GM19395 (cell line): ENCODE measurements around the gene EFCAB14.
"Not testable (repeated sequence)": the region's sequence is repeated elsewhere in the genome, so short reads cannot be mapped to it uniquely, and the experiment has no call there.

ENCODE experiments used
- ATAC-seq: cut with Tn5 transposase; IDR thresholded peaks from one replicate; pipeline ENCODE4 v1.9.1; 2021; ENCODE audit warnings: mild to moderate bottlenecking, moderate library complexity; ENCODE audit not compliant: unreplicated experiment

EFCAB14 gene

DNA sequence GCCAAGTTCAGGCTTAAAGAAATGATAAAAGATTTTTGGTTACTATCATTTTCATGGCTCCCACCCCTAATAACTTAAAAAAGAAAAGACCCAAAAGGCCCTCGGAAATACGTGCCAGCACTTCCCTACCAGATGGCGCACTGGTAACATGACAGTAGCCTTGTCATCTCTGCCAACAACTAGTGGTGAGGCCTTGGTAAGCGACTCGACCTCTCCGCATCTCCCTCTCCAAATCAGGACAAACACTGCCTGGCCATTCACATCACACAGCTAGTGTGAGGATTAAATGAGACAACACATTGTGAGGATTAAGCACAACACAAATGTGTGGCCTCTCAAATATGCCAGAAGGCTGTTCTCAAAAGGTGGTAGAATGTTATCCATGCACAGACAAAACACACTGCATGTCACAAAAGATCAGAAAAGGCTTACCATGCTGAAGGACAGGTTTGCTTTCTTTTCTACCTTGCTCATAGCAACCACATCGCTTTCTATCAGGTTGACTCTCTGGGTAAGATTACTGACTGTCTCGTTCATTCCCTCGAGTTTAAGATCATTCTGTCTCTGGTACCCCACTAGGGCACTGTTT lies 30.9 kb downstream of the EFCAB14 start:
- no peak for ATAC-seq

DNA sequence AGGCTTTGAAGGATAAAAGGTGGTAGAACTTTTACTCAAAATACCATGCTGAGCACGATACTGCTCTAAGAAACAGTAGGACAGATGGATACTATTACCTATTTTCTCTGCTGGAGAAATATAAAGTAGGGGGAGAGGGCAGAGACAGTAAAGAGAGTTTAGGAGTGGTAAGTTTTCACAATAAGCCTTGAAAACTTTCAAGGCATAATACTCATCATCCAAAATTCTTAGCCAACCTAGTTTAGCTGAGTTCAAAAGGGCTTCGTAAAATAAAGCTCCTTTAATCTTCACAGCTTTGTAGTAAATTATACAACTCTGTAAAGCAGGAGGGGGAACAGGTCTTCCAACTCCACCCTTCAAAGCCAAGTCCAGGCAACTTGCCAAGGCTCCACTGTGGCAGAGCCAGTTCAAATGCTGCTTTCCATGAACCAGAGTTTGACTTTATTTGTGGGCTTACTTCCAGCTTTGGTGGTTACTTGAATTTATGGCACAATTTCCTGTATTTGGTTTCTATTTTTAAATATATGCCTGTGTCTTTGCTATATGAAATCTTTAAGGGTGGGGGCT lies 31.7 kb downstream of the EFCAB14 start:
- ATAC-seq: no peak

DNA sequence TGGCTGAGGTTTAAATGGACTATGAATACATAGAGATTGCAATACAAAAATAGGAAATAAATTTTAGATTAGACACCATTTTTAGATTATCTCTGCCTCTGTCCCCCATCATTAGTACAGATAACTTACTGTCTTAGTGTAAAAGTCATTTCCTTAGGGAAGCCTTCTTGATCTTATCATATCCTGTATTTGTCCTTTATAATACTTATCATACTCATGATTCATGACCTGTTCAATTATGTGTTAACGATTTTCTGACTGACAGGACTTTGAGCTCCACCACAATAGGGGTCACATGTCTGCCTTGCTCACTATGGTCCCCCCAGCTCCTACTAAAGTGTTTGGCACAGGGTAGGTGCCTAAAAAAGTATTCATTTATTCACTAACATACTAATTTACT lies 32.7 kb downstream of the EFCAB14 start:
- ATAC-seq: no peak

DNA sequence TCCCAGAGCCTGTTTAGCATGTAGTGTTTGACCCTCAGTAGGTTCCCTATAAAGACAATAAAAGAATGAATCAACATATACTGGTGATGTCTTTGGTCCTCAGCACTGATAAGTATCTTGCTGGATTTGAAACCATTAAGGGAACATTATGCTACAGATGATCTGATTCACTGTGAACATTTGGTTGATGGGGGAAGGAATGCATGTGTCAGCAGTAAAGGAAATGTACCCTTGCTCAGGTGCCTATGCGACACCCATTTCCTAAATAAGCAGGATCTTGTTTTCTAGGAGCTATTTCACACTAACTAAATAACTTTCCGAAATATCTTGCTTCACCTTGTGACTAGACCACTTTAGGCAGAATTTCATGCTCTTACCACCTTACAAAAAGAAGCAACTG lies 34.2 kb downstream of the EFCAB14 start:
- no peak for ATAC-seq

DNA sequence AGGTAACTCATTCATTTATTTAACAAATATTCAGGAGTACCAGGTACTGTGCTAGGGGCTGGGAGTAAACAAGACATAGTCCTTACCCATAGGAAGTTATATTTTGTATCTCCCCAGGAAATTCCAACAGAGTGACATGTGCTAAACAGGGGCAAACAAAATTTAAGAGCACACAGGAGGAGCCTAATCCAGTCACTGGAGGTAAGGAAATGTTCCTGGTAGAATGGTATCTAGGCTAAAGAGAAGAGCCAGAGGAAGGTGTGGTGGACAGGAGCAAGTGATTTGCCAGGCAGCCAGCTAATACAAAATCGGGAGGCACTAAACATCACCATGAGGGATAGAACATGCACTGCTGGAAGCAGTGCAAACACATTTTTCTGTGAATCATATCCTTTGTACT lies 36.9 kb downstream of the EFCAB14 start:
- ATAC-seq: no peak

DNA sequence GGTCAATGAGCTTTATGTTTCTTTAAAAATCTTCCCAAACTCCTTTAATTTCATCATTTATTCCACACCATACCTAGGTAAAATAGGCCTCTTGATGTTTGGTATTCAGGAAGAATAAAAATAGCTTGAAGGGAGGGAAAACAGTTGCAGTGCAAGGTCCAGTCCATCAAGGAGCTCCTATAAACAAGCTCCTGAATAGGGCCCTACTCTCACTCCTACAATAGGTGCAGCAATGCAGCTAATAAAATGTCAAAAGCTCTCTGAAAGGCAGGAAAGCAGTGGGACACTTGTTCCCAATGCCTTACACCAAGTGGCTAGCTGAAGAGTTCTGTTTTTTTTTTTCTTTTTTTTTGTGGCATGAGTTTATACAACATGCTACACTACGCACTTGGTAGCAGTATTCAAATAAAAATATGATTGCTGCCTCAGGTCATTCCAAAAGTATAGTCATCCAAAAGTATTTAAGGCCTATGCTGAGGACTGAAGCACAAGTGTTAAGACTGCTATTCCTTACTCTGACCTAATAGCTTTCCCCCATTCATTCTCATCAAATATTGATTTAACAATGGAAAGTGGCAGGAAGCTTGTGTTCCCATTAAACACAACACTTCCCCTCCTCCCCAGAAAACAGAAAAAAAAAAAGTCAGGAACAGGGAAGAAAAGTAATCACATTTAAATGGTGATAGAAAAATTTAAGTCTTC lies 37.4 kb downstream of the EFCAB14 start:
- ATAC-seq: no peak

DNA sequence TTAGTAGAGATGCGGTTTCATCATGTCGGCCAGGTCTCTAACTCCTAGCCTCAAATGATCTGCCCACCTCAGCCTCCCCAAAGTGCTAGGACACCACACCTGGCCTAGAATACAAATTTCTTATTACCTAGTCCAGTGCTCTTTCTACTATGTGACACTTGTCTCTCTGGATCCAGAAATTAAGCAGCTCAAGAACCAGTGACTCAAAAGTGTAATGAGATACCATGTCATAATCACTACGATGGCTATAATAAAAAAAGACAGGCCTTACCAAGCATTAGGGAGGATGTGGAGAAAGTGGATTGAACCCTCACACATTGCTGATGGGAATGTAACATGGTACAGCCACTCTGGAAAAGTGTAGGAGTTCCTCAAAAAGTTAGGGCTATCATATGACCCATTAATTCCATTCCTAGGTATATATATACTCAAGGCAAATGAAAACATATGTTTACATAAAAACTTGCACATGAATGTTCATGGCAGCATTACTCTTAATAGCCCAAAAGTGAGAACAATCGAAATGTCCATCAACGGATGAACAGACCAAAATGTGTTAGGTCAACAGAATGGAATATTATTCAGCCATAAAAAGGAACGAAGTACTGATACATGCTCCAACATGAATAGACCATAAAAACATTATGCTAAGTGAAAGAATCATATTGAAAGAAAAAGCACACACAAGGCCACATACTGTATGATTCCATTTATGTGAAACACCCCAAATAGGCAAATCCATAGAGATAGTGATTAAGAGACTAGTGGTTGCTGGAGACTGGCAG lies 38.9 kb downstream of the EFCAB14 start:
- no peak for ATAC-seq

DNA sequence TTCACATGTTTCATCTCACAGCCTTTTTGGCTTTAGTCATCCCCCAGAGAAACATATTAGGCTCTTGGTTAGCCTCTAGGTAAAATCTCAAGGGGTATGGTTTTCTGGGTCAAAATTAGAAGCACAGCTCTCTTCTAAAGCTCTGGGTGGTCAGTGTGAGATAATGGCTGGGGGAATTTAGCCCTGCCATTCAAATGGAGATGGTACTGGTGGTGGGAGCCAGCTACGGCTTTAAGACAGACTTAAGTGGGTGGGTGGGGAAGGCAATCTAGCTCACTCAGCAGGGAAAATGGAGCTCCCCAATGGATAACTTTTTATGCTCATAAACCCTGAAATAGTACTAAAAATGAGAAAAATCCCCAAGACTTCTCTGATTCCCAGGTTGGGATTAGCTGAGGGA lies 41.6 kb downstream of the EFCAB14 start:
- no peak for ATAC-seq

DNA sequence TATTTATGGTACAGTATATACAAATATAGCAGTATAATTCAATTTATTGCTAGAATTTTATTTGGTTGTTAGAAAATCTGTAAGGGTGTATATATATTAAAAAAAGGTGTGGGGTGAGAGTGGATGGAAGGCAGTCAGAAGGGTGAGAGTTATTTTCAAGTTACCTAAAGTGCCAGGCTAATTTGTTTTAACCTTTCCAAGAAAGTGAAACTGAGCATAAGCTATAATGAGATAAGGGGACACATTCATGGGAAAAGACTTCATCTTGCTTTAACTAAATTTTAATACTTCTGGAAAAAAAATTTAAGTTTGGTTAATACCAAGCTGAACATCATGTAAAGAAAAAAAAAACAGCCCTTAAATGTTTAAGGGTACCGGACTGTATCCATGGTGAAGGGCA lies 42.4 kb downstream of the EFCAB14 start:
- ATAC-seq: no peak

DNA sequence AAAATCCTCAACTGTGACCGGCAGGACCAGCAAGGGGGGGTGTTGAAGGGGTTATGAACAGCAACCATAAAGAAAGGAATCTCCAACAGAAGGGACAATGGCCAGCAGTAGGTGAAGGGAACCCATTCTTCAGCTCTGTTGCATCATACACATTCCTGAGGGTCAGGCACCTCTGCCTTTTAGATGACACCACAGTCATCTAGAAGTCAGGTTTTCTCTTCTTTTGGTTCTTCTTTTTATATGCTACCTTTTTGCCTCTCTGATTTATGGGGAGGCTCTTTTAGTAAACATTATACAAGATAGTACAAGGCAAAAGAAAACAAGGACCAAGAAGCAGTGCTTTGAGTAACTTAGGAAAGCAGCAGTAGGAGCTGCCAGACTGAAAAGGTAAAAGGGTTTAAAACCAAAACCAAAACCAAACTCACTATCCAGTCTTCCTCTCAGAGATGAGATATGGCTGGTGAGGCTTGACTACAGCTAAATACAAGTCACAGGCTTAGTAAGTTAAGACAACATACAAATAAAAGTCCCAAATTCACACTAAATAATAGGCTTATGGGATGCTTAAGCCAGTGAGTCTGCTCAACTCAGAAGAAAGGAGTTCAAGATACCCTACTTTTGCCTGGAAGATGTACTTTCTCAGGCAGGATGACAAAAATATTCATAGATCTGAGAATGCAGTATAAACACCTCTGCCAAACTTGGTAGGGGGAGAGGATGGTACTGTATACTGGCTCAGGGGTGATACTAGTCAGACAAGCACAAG lies 43.2 kb downstream of the EFCAB14 start:
- peak; percentile 72 for ATAC-seq

DNA sequence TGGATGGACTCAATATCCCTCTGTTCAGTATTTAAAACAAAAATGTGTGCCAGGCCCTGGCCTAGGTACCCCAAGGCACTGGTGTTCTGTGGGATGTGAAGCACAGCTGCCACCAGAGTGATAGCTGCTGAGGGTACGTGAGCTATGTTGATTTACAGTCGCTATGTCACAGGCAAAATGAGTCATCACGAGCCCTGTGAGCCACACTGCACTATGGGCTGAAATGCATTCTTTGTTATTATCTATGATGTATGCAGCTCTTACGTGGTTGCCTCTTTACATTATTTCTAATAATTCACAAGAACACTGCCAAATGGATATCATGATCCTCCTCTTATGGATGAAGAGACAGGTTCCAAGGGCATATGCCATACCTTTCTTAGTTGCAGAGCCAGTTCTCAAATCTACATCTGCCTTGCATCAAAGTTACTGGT lies 45.1 kb downstream of the EFCAB14 start:
- no peak for ATAC-seq

DNA sequence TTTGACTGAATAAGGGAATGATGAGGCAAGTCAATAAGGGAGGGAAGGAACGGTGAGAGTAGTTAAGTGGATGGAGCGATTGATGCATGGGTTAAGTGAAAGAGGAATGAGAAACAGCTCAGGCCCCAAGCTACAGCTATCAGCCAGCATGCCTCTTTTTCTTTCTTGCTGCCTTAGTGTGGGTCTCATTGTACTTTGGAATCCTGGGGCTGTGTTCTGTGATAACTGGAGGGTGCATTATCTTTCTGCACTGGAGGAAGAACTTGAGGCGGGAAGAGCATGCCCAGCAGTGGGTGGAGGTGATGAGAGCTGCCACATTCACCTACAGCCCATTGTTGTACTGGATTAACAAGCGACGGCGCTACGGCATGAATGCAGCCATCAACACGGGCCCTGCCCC lies 46.2 kb downstream of the EFCAB14 start:
- ATAC-seq: no peak

DNA sequence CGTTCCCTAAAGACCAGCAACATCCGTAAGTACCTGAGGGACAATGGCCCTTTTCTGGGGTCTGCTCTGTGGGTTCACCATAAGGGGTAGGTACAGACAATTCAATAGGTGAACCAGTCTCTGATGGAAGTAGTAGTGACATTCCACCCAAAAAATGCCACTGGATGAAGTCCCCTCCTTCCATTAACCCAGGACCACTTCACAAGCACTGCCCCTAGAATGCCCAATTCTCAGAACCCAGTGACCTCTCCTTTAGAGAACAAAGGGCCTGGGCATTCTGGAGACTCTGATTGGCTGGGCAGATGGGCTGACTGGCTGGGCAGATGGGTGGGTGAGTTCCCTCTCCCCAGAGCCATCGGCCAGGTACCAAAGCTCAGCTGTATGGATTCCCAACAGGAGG lies 47.4 kb downstream of the EFCAB14 start, which contains the start of gene TEX38:
TEX38 (plus strand) TSS at position 301 of the 400 bp plus-strand sequence; CDS start at position 382, 81 bp downstream.
- no peak for ATAC-seq

DNA sequence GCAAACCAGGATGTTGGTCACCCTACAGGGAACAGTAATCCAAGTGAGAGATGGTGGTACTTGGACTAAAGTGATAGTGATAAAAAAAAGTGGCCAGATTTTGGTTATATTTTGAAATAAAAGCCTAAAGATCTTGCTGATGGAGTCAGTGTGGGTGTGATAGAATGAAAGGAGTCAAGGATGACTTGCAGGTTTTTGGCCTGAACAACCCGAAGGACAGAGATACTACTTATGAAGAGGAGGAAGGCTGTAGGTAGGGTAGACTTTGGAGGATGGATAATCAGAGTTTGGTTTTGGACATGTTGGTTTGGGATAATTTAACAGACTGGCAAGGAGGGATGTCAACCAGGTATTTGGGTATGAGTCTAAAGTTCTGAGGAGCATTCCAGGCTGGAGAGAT lies 48.8 kb downstream of the EFCAB14 start:
- no peak for ATAC-seq

DNA sequence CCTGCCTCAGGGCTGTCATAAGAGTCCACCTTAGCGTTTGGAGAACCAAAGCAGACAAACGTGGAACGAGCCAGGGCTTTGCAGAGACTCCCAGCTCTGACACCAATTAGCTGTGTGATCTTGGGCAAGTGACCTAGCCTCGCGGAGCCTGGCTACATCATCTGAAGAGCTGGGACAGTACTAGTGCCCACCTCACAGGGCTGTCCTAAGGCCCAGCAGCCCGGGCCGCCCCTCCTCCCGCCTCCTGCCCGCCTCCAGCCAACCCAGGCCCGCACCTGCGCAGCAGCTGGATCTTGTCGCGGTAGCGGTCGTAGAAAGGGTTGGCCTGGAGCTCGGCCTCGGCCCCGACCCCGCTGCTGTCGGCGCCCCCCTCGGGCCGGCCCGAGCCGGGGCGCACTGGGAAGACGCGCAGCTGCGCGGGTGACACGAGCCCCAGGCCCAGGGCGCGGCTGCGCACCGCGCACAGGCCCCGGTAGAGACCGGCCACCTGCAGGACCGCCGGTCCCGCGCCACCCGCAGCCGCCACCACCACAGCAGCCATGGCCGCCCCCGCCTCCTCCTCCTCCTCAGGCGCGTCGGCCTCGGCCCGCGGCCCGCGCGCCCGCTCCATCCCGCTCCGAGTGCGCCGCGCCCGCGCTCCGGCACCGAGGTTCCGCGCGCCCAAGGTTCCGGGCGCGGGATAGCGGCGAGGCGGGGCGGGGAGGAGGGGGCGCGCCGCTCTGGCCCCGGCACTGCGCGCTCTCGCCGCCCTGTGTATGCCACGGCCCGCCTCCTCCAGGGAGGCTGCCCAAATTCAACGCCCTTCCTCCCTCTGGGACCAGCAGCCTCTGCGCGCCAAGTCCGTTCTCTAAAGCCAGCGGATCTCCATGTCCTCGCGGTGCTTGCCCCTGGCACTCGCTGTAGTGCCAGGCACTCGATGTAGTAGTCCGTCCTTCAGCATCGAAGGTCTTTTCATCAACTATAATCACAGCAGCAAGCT lies 50.8 kb downstream of the EFCAB14 start, which contains the start of gene ATPAF1:
ATPAF1 (minus strand) TSS at position 583 of the 979 bp plus-strand sequence; CDS start at position 541, 42 bp downstream.
- ATAC-seq: peak; percentile 75

DNA sequence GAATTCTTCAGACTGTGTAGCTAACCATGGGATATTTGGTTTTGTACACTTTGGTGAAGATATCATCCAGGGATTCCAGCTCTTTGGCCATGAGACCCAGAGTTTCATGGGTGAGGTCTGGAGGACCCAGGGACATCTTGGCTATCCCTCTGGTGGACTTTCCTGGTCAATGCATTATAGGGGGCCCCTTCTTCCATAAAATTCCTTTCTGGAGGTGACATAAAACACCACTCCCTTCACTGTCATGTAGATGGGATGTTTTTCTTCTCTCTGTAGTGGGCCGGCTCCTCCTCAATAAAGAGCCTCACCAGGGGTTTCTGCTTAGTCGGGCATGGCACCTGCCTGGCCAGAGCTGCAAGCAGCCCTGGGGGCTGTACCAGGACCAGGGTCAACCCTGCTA lies 52.9 kb downstream of the EFCAB14 start:
- no peak for ATAC-seq

DNA sequence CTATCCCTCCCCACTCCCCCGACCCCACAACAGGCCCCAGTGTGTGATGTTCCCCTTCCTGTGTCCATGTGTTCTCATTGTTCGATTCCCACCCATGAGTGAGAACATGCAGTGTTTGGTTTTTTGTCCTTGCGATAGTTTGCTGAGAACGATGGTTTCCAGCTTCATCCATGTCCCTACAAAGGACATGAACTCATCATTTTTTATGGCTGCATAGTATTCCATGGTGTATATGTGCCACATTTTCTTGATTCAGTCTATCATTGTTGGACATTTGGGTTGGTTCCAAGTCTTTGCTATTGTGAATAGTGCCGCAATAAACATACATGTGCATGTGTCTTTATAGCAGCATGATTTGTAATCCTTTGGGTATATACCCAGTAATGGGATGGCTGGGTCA lies 56.0 kb downstream of the EFCAB14 start:
- ATAC-seq: not testable (repeated sequence)

DNA sequence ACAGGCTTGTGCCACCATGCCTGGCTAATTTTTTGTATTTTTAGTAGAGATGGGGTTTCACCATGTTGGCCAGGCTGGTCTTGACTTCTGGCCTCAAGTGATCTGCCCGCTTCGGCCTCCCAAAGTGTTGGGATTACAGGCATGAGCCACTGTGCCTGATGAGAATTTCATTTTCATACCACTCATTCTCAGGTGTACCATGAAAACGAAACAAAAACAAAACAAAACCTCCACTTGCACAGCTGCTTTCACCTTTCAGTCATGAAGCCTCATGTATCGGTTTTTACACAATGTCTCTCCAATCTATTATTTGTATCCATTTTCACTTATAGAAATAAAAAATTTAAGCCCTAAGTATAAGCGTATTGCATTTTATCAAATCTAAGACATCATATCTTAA lies 58.8 kb downstream of the EFCAB14 start:
- peak; percentile 92 for ATAC-seq

DNA sequence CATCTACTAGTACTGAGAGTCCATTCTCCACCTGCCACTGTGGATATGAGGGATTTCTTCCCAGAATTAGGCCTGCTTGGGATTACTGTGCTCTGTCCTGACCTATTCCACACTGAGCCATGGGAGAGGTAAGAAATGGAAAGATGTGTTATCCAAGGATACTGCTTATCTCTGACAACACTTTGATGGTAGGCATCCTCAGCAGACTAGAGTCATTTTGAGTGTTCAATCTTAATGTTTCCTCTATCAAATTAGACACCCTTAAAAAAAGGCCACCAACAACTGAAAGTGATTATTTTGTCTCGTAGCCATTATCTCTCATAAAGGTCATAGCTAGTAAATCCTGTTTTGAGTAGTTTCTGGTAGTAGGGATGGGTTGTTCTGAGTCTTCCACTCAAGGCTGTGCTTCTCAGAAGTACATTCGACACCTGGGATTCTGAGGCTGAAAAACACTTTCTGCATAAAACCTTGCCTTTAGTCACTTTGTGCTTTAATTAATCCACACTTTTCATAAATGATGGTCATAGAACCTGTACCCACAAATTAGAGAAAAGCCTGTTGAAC lies 59.5 kb downstream of the EFCAB14 start:
- no peak for ATAC-seq
